ENCODE measurements around the gene ALDH3A2.

Gene ALDH3A2

DNA sequence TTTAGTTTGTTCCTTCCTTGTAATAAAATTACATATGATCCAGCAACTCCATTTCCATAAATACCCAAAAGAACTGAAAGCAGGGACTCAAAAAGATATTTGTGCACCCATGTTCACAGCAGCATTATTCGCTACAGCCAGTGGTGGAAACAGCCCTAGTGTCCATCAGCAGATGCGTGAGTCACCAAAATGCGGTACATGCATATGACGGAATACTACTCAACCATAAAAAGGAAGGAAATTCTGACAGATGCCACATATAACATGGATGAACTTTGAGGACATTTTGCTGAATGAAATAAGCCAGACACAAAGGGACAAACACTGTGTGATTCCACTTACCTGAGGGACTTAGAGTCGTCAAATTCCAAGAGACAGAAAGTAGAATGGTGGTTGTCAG is 76.9 kb downstream of the ALDH3A2 start:
- CTCF ChIA-PET: interaction anchor here (1.0 kb wide), 1 partner anchor 39 kb away, joined by 3 read pairs; no protein-coding TSS in a partner anchor

DNA sequence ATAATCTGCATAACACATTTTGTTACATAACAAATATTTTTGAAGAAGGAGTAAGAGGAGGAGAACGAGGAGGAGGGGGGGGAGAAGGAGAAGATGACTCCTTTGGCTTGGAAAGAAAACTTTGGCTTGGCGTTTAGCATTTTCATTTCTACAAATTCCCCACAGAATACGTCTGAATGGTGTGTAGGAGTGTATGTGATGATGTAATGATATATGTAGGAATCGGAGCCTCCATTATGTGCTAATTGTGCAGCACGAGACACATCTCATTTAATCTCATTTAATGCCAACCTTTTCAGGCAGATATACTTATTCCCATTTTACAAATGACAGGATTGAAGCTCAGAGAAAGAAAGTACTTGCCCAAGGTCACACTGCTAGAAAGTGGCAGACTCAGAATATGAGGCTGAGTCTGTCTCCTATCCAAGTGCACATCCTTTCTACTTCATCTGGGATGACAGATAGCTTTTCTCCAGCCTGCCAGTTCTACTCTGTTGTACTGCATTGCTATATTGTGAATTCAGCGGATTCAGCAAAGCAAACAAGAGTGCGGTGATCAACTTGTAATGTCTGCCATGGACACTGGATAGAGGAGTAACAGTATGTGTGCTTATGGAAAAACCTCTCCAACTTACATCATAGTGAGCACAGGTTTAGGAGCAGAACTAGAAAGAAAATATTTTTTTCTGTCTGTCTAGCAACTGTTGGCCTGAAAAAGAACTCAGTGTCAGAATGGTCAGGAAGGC is 78.3 kb downstream of the ALDH3A2 start:
- CTCF ChIA-PET: interaction anchor here (1.4 to 1.8 kb wide), 2 partner anchors 36 to 79 kb away, joined by 3 to 9 read pairs; partner anchors contain the start of gene ALDH3A2
- POLR2A ChIA-PET: no interaction called here
- no peak overlapping the region for H3K4me3 ChIP-seq (ENCODE audit: low read depth, low read length)
- TF ChIP-seq, protein P1, sequence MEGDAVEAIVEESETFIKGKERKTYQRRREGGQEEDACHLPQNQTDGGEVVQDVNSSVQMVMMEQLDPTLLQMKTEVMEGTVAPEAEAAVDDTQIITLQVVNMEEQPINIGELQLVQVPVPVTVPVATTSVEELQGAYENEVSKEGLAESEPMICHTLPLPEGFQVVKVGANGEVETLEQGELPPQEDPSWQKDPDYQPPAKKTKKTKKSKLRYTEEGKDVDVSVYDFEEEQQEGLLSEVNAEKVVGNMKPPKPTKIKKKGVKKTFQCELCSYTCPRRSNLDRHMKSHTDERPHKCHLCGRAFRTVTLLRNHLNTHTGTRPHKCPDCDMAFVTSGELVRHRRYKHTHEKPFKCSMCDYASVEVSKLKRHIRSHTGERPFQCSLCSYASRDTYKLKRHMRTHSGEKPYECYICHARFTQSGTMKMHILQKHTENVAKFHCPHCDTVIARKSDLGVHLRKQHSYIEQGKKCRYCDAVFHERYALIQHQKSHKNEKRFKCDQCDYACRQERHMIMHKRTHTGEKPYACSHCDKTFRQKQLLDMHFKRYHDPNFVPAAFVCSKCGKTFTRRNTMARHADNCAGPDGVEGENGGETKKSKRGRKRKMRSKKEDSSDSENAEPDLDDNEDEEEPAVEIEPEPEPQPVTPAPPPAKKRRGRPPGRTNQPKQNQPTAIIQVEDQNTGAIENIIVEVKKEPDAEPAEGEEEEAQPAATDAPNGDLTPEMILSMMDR (IDR thresholded peaks at IDR 0.05; ENCODE audit: insufficient read depth, low read length, missing control alignments): no peak
- DNase-seq (ENCODE audit: low read depth, low spot score): no peak

More for the DNA sequence above, 76.9 kb downstream of the ALDH3A2 start:
- no peak overlapping the region for H3K4me3 ChIP-seq (ENCODE audit: low read depth, low read length)
- DNase-seq (ENCODE audit: low read depth, low spot score): no peak
- TF ChIP-seq, protein P1 (IDR thresholded peaks at IDR 0.05; ENCODE audit: insufficient read depth, low read length, missing control alignments): no peak
- POLR2A ChIA-PET: no interaction called here
